ENCODE results near the gene RBMXL3. TPM values are rescaled to one million over a fixed set of nuclear protein-coding genes. Genes with fewer than 3 reads are reported as not detected.
"Not testable (repeated sequence)": the region's sequence is repeated elsewhere in the genome, so short reads cannot be mapped to it uniquely, and the experiment has no call there.

The RBMXL3 gene
- not detected for total RNA-seq

- intact Hi-C loops (cut with DNase I): no loop called here
- no peak for DNase-seq (ENCODE audit: low spot score)
- ATAC-seq: no peak
These were observed at the start of gene RBMXL3 for GRCh38 chrX:115189110-115189509. Gene RBMXL3 (plus strand): TSS chrX:115189410. CDS start chrX:115189442, 32 bp downstream.

GRCh38 chrX:115142057-115142456 lies 47.2 kb upstream of the RBMXL3 start:
- DNase-seq (ENCODE audit: low spot score) (no peak), ATAC-seq (no peak)
- intact Hi-C loops (cut with DNase I): no loop called here

- intact Hi-C loops (cut with DNase I): no loop called here
- ATAC-seq (no peak), DNase-seq (ENCODE audit: low spot score) (no peak)
These were observed 42.0 kb upstream of the RBMXL3 start for GRCh38 chrX:115147220-115147619.

- DNase-seq (ENCODE audit: low spot score): no peak
- no peak for ATAC-seq
- intact Hi-C loops (cut with DNase I): no loop called here
These were observed 16.0 kb upstream of the RBMXL3 start for GRCh38 chrX:115173181-115173580.

- no peak for ATAC-seq
- intact Hi-C loops (cut with DNase I): no loop called here
- DNase-seq (ENCODE audit: low spot score): no peak
These were observed 14.7 kb upstream of the RBMXL3 start for GRCh38 chrX:115174548-115174947.

GRCh38 chrX:115177932-115178331 lies 11.3 kb upstream of the RBMXL3 start:
- DNase-seq (ENCODE audit: low spot score): no peak
- no peak for ATAC-seq
- intact Hi-C loops (cut with DNase I): no loop called here

- intact Hi-C loops (cut with DNase I): no loop called here
- no peak for DNase-seq (ENCODE audit: low spot score)
- ATAC-seq: no peak
These were observed 10.7 kb upstream of the RBMXL3 start for GRCh38 chrX:115178473-115178872.

- intact Hi-C loops (cut with DNase I): no loop called here
- DNase-seq (ENCODE audit: low spot score): no peak
These were observed 5.2 kb upstream of the RBMXL3 start for GRCh38 chrX:115183980-115184379.

GRCh38 chrX:115189646-115190635 lies 731 bp downstream of the RBMXL3 start:
- ATAC-seq (no peak), DNase-seq (ENCODE audit: low spot score) (no peak)
- intact Hi-C loops (cut with DNase I): no loop called here

More at GRCh38 chrX:115183980-115184379, 5.2 kb upstream of the RBMXL3 start:
- no peak for ATAC-seq

- ATAC-seq: no peak
- intact Hi-C loops (cut with DNase I): no loop called here
- DNase-seq (ENCODE audit: low spot score): no peak
These were observed 1.7 kb downstream of the RBMXL3 start for GRCh38 chrX:115190636-115191489.

GRCh38 chrX:115191490-115192243 lies 2.5 kb downstream of the RBMXL3 start:
- intact Hi-C loops (cut with DNase I): no loop called here
- DNase-seq (ENCODE audit: low spot score): no peak
- ATAC-seq: no peak

- intact Hi-C loops (cut with DNase I): no loop called here
- DNase-seq (ENCODE audit: low spot score): no peak
- no peak for ATAC-seq
These were observed 3.1 kb downstream of the RBMXL3 start for GRCh38 chrX:115192244-115192700.

GRCh38 chrX:115204040-115204439 lies 14.8 kb downstream of the RBMXL3 start:
- DNase-seq (ENCODE audit: low spot score) (no peak), ATAC-seq (no peak)
- intact Hi-C loops (cut with DNase I): no loop called here

- ATAC-seq; intact Hi-C loops (cut with DNase I); DNase-seq (ENCODE audit: low spot score): not testable (repeated sequence)
These were observed 20.3 kb downstream of the RBMXL3 start for GRCh38 chrX:115209547-115209946.

GRCh38 chrX:115214151-115214550 lies 24.9 kb downstream of the RBMXL3 start:
- intact Hi-C loops (cut with DNase I): no loop called here
- DNase-seq (ENCODE audit: low spot score): no peak
- ATAC-seq: no peak

- no peak for DNase-seq (ENCODE audit: low spot score)
- intact Hi-C loops (cut with DNase I): no loop called here
- ATAC-seq: no peak
These were observed 25.4 kb downstream of the RBMXL3 start for GRCh38 chrX:115214605-115215004.

GRCh38 chrX:115217346-115217745 lies 28.1 kb downstream of the RBMXL3 start:
- DNase-seq (ENCODE audit: low spot score); intact Hi-C loops (cut with DNase I); ATAC-seq: not testable (repeated sequence)

GRCh38 chrX:115226929-115227328 lies 37.7 kb downstream of the RBMXL3 start:
- intact Hi-C loops (cut with DNase I): no loop called here
- ATAC-seq (no peak), DNase-seq (ENCODE audit: low spot score) (no peak)
